Measurements from ENCODE around the gene CLUH.

Gene CLUH

GRCh38 chr17:2706911-2707510 is 4.6 kb downstream of the CLUH start:
- Histone ChIP-seq H3K9me3 (ENCODE audit: control insufficient read depth, insufficient read depth, low read depth, low read length) (no peaks in the 10 kb centered on the region), H3K4me1 (ENCODE audit: control insufficient read depth, insufficient read depth, low read length) (peaks cover 41% of the 10 kb centered on the region), H3K4me3 (ENCODE audit: low read depth, low read length) (no peak overlapping the region), H3K36me3 (ENCODE audit: control insufficient read depth, insufficient read depth, low read length) (peaks cover 23% of the 10 kb centered on the region), H3K27me3 (ENCODE audit: control insufficient read depth, insufficient read depth, low read length) (peaks cover 10% of the 10 kb centered on the region; the same call in 1 of the 2 replicates), H3K27ac (ENCODE audit: low read depth, low read length) (no peak overlapping the region), H3K9ac (ENCODE audit: low read length) (no peak overlapping the region)

DNA sequence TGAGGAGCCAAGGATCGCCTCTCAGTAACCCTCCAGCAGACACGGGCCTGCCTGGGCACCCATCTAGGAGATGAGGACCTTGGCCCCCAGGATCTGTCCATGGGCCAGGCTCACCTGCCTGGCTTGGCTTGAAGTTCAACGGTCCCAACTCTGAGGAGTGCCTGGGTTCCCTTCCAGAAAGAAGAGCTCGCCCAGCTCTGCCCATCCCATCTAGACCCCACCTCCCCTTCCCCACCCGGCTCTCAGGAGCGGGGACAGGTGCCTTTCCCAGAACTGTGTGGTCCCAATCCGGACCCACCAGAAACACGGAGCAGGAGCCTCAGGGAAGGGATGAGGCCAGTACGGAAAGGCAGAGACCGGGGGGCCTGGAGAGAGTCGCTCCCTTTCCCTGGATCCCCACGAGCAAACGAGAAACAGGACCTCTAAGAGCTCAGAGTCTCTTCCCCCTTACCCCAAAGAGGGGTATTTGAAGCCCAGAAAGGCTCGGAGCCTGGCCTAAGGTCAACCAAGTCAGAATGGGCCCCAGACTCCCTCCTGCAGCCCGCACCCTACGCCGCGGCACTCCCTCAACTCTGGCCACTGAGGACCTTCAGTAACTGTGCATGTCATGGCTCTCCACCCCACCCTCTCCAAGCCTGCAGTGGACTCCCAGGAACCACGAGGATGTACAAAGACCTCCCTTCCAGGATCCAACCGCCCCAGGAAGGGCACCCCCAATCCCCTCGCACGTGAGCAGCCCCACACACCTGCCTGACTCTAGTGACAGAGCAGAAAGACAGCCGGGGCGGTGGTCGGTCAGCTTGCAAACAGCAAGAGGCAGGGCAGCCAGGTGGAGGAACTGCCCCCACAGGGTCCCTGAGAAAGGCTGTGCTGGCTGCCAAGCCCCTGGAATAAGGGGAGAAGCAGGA is 5.4 kb downstream of the CLUH start:
- Histone ChIP-seq H3K27me3 (ENCODE audit: control insufficient read depth, insufficient read depth, low read length) (peaks cover 9% of the 10 kb centered on the region; the same call in 1 of the 2 replicates), H3K36me3 (ENCODE audit: control insufficient read depth, insufficient read depth, low read length) (peaks cover 31% of the 10 kb centered on the region), H3K27ac (ENCODE audit: low read depth, low read length) (no peak overlapping the region), H3K9ac (ENCODE audit: low read length) (no peak overlapping the region), H3K4me3 (ENCODE audit: low read depth, low read length) (no peak overlapping the region), H3K9me3 (ENCODE audit: control insufficient read depth, insufficient read depth, low read depth, low read length) (no peaks in the 10 kb centered on the region), H3K4me1 (ENCODE audit: control insufficient read depth, insufficient read depth, low read length) (peaks cover 38% of the 10 kb centered on the region)

- Histone ChIP-seq H3K27me3 (ENCODE audit: control insufficient read depth, insufficient read depth, low read length) (peaks cover under 1% of the 10 kb centered on the region; the same call in 1 of the 2 replicates), H3K4me3 (ENCODE audit: low read depth, low read length) (no peak overlapping the region), H3K9me3 (ENCODE audit: control insufficient read depth, insufficient read depth, low read depth, low read length) (no peaks in the 10 kb centered on the region), H3K9ac (ENCODE audit: low read length) (no peak overlapping the region), H3K4me1 (ENCODE audit: control insufficient read depth, insufficient read depth, low read length) (peaks cover 30% of the 10 kb centered on the region), H3K36me3 (ENCODE audit: control insufficient read depth, insufficient read depth, low read length) (peaks cover 40% of the 10 kb centered on the region), H3K27ac (ENCODE audit: low read depth, low read length) (no peak overlapping the region)
These were observed 6.3 kb downstream of the CLUH start for GRCh38 chr17:2705263-2705662.

DNA sequence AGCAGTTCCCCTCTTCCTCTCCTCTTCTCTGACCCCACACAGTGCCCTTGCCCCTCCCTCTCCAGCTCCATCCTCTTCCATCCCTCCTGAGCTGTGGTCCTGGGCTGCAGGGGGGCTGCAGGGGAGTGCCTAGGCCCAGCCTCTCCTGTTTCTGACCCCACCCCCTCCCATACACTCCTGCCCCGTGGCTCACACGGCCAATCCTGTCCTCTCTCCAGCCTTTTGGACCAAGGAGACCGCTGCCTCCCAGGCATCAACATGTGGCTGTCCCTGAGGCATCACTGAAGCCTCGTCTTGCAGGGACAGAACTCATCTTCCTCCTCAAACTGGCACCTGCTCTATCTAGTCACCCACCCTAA is 6.7 kb downstream of the CLUH start:
- Histone ChIP-seq H3K9me3 (ENCODE audit: control insufficient read depth, insufficient read depth, low read depth, low read length) (no peaks in the 10 kb centered on the region), H3K4me3 (ENCODE audit: low read depth, low read length) (no peak overlapping the region), H3K36me3 (ENCODE audit: control insufficient read depth, insufficient read depth, low read length) (peaks cover 44% of the 10 kb centered on the region), H3K27me3 (ENCODE audit: control insufficient read depth, insufficient read depth, low read length) (no peaks in the 10 kb centered on the region), H3K27ac (ENCODE audit: low read depth, low read length) (no peak overlapping the region), H3K4me1 (ENCODE audit: control insufficient read depth, insufficient read depth, low read length) (peaks cover 26% of the 10 kb centered on the region), H3K9ac (ENCODE audit: low read length) (no peak overlapping the region)

- H3K4me1 ChIP-seq (ENCODE audit: control insufficient read depth, insufficient read depth, low read length): peaks cover 22% of the 10 kb centered on the region
- no peak overlapping the region for H3K9ac ChIP-seq (ENCODE audit: low read length)
- H3K4me3 ChIP-seq (ENCODE audit: low read depth, low read length): no peak overlapping the region
- no peaks in the 10 kb centered on the region for H3K9me3 ChIP-seq (ENCODE audit: control insufficient read depth, insufficient read depth, low read depth, low read length)
- H3K27ac ChIP-seq (ENCODE audit: low read depth, low read length): no peak overlapping the region
- no peaks in the 10 kb centered on the region for H3K27me3 ChIP-seq (ENCODE audit: control insufficient read depth, insufficient read depth, low read length)
- H3K36me3 ChIP-seq (ENCODE audit: control insufficient read depth, insufficient read depth, low read length): peaks cover 46% of the 10 kb centered on the region
These were observed 7.3 kb downstream of the CLUH start for GRCh38 chr17:2704031-2704889.

DNA sequence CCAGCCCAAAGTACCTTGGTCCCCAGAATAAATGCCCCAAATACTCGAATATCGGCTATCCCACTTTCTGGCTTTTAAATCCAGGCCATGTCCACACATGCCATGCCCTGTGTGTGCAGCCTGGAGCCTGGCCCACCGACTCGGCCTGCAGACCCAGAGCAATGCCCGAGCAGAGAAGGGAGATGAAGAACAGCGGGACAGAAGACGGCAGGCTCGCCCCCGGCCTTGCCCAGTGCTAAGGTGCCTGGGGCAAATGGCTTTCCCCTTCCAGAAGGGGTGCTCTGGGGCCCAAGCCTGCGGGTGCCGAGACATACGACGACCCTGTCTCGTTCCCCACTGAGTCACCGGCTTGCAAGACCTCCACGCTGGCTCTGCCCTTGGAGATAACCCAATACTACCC is 8.0 kb downstream of the CLUH start:
- Histone ChIP-seq H3K9me3 (ENCODE audit: control insufficient read depth, insufficient read depth, low read depth, low read length) (no peaks in the 10 kb centered on the region), H3K27ac (ENCODE audit: low read depth, low read length) (no peak overlapping the region), H3K4me3 (ENCODE audit: low read depth, low read length) (no peak overlapping the region), H3K9ac (ENCODE audit: low read length) (no peak overlapping the region), H3K36me3 (ENCODE audit: control insufficient read depth, insufficient read depth, low read length) (peaks cover 51% of the 10 kb centered on the region), H3K27me3 (ENCODE audit: control insufficient read depth, insufficient read depth, low read length) (no peaks in the 10 kb centered on the region), H3K4me1 (ENCODE audit: control insufficient read depth, insufficient read depth, low read length) (peaks cover 17% of the 10 kb centered on the region)

GRCh38 chr17:2703181-2703580 is 8.4 kb downstream of the CLUH start:
- H3K9me3 ChIP-seq (ENCODE audit: control insufficient read depth, insufficient read depth, low read depth, low read length): no peaks in the 10 kb centered on the region
- peaks cover 56% of the 10 kb centered on the region for H3K36me3 ChIP-seq (ENCODE audit: control insufficient read depth, insufficient read depth, low read length)
- no peak overlapping the region for H3K4me3 ChIP-seq (ENCODE audit: low read depth, low read length)
- H3K27me3 ChIP-seq (ENCODE audit: control insufficient read depth, insufficient read depth, low read length): no peaks in the 10 kb centered on the region
- H3K27ac ChIP-seq (ENCODE audit: low read depth, low read length): no peak overlapping the region
- peaks cover 14% of the 10 kb centered on the region for H3K4me1 ChIP-seq (ENCODE audit: control insufficient read depth, insufficient read depth, low read length)
- H3K9ac ChIP-seq (ENCODE audit: low read length): no peak overlapping the region

- Histone ChIP-seq H3K36me3 (ENCODE audit: control insufficient read depth, insufficient read depth, low read length) (peaks cover 66% of the 10 kb centered on the region), H3K9me3 (ENCODE audit: control insufficient read depth, insufficient read depth, low read depth, low read length) (no peaks in the 10 kb centered on the region), H3K4me3 (ENCODE audit: low read depth, low read length) (no peak overlapping the region)
These were observed 9.4 kb downstream of the CLUH start for GRCh38 chr17:2701996-2702741.

GRCh38 chr17:2701161-2701995 is 10.2 kb downstream of the CLUH start:
- H3K36me3 ChIP-seq (ENCODE audit: control insufficient read depth, insufficient read depth, low read length): peaks cover 70% of the 10 kb centered on the region

More at GRCh38 chr17:2701996-2702741, 9.4 kb downstream of the CLUH start:
- Histone ChIP-seq H3K27me3 (ENCODE audit: control insufficient read depth, insufficient read depth, low read length) (no peaks in the 10 kb centered on the region), H3K9ac (ENCODE audit: low read length) (no peak overlapping the region), H3K27ac (ENCODE audit: low read depth, low read length) (no peak overlapping the region), H3K4me1 (ENCODE audit: control insufficient read depth, insufficient read depth, low read length) (peaks cover 9% of the 10 kb centered on the region)

More at GRCh38 chr17:2701161-2701995, 10.2 kb downstream of the CLUH start:
- Histone ChIP-seq H3K27me3 (ENCODE audit: control insufficient read depth, insufficient read depth, low read length) (no peaks in the 10 kb centered on the region), H3K9ac (ENCODE audit: low read length) (no peak overlapping the region), H3K4me1 (ENCODE audit: control insufficient read depth, insufficient read depth, low read length) (peaks cover 9% of the 10 kb centered on the region), H3K27ac (ENCODE audit: low read depth, low read length) (no peak overlapping the region), H3K4me3 (ENCODE audit: low read depth, low read length) (no peak overlapping the region), H3K9me3 (ENCODE audit: control insufficient read depth, insufficient read depth, low read depth, low read length) (no peaks in the 10 kb centered on the region)

Measured in HUES6 (cell line).